ENCODE results near the gene ACADM.
"Not testable (repeated sequence)": the region's sequence is repeated elsewhere in the genome, so short reads cannot be mapped to it uniquely, and the experiment has no call there.

ACADM gene

GRCh38 chr1:75742047-75742625 is 17.6 kb downstream of the ACADM start:
- DNase-seq (ENCODE audit: low read depth): no peak

GRCh38 chr1:75745276-75745675 is 20.8 kb downstream of the ACADM start:
- no peak for DNase-seq (ENCODE audit: low read depth)

- DNase-seq (ENCODE audit: low read depth): not testable (repeated sequence)
These were observed 32.7 kb downstream of the ACADM start for GRCh38 chr1:75757210-75757609.

- DNase-seq (ENCODE audit: low read depth): not testable (repeated sequence)
These were observed 34.0 kb downstream of the ACADM start for GRCh38 chr1:75758543-75758942.

- DNase-seq (ENCODE audit: low read depth): no peak
These were observed 39.6 kb downstream of the ACADM start for GRCh38 chr1:75764057-75764655.

- peak; percentile 65 for DNase-seq (ENCODE audit: low read depth)
These were observed 41.3 kb downstream of the ACADM start for GRCh38 chr1:75765697-75766355.

- DNase-seq (ENCODE audit: low read depth): no peak
These were observed 43.5 kb downstream of the ACADM start for GRCh38 chr1:75768016-75768415.

- no peak for DNase-seq (ENCODE audit: low read depth)
These were observed 46.3 kb downstream of the ACADM start for GRCh38 chr1:75770761-75771160.

GRCh38 chr1:75771978-75772377 is 47.5 kb downstream of the ACADM start:
- DNase-seq (ENCODE audit: low read depth): no peak

- not testable (repeated sequence) for DNase-seq (ENCODE audit: low read depth)
These were observed 53.3 kb downstream of the ACADM start for GRCh38 chr1:75777812-75778211.

- not testable (repeated sequence) for DNase-seq (ENCODE audit: low read depth)
These were observed 54.2 kb downstream of the ACADM start for GRCh38 chr1:75778694-75779093.

GRCh38 chr1:75780183-75780582 is 55.7 kb downstream of the ACADM start:
- not testable (repeated sequence) for DNase-seq (ENCODE audit: low read depth)

GRCh38 chr1:75783920-75784319 is 59.4 kb downstream of the ACADM start:
- DNase-seq (ENCODE audit: low read depth): not testable (repeated sequence)

GRCh38 chr1:75785320-75785982 is 60.9 kb downstream of the ACADM start:
- no peak for DNase-seq (ENCODE audit: low read depth)

- DNase-seq (ENCODE audit: low read depth): peak; percentile 96
These were observed 61.7 kb downstream of the ACADM start, which contains the start of gene RABGGTB for GRCh38 chr1:75785983-75786853. Gene RABGGTB, plus strand, starts transcription at chr1:75786256. Its CDS starts 16 bp downstream, at chr1:75786272.

- no peak for DNase-seq (ENCODE audit: low read depth)
These were observed 62.5 kb downstream of the ACADM start for GRCh38 chr1:75786901-75787493.

GRCh38 chr1:75787524-75787923 is 63.0 kb downstream of the ACADM start:
- DNase-seq (ENCODE audit: low read depth): no peak

GRCh38 chr1:75789988-75790387 is 65.5 kb downstream of the ACADM start:
- DNase-seq (ENCODE audit: low read depth): no peak

- DNase-seq (ENCODE audit: low read depth): peak; percentile 10
These were observed 66.5 kb downstream of the ACADM start for GRCh38 chr1:75791022-75791421.

GRCh38 chr1:75792091-75792490 is 67.6 kb downstream of the ACADM start:
- DNase-seq (ENCODE audit: low read depth): no peak

GRCh38 chr1:75794382-75794781 is 69.9 kb downstream of the ACADM start:
- DNase-seq (ENCODE audit: low read depth): no peak

Measured in fibroblast of gingiva (primary cell).